ENCODE results near the gene FRMPD2.

GRCh38 chr10:48317321-48317990 lies 43.0 kb upstream of the FRMPD2 start:
- TF ChIP-seq CTCF (IDR thresholded peaks at IDR 0.05; ENCODE audit: low read depth, low read length, poor library complexity, severe bottlenecking): no peak
- TF ChIP-seq EZH2phosphoT487 (IDR thresholded peaks at IDR 0.05; ENCODE audit: borderline replicate concordance, low read length): no peak

Measured in DOHH2 (cell line).